Measurements from ENCODE around the gene MAU2.

GRCh38 chr19:19385896-19386869 lies 65.6 kb downstream of the MAU2 start:
- TF ChIP-seq POLR2A (IDR thresholded peaks at IDR 0.05) (no peak), CTCF (IDR thresholded peaks at IDR 0.05) (peak in 2 of 12 donors; percentile 16 to 20)
